Right lung (tissue), 5 donors: ENCODE data around the gene JAK1. TPM values are rescaled to one million over a fixed set of nuclear protein-coding genes. Genes with fewer than 3 reads are reported as not detected.

ENCODE experiments used
- DNase-seq, 2 donors: peaks; one replicate each; pipeline ENCODE4 v3.0.0-alpha.2; 2013
- polyA plus RNA-seq, 5 donors: library from polyadenylated mRNA; unstranded; fragments of 120-200 nt; gene quantifications; one replicate each; pipeline versions ENCODE4 v1.2.1 to v1.2.3, GENCODE V29; 2013; ENCODE audit warnings: inconsistent platforms in 1 of 5, low replicate concordance in 1 of 5; ENCODE audit not compliant: insufficient read length in 5 of 5, insufficient read depth in 1 of 5

Gene JAK1
- polyA plus RNA-seq, 5 donors, result 84.8 to 122 (median 108) TPM

- no peak for DNase-seq
Measured at GRCh38 chr1:64894438-64895196, 71.7 kb downstream of the JAK1 start.

- DNase-seq, result no peak
Measured at GRCh38 chr1:64893921-64894320, 72.4 kb downstream of the JAK1 start.

GRCh38 chr1:64892576-64893573 is 73.5 kb downstream of the JAK1 start:
- no peak for DNase-seq

GRCh38 chr1:64891448-64891825 is 74.9 kb downstream of the JAK1 start:
- DNase-seq, result peak; percentile 24 to 26

GRCh38 chr1:64890699-64891447 is 75.5 kb downstream of the JAK1 start:
- no peak for DNase-seq

GRCh38 chr1:64887689-64888217 is 78.6 kb downstream of the JAK1 start:
- no peak for DNase-seq

- DNase-seq, result no peak
Measured at GRCh38 chr1:64886877-64887276, 79.5 kb downstream of the JAK1 start.

GRCh38 chr1:64885648-64886047 is 80.7 kb downstream of the JAK1 start:
- no peak for DNase-seq

- no peak for DNase-seq
Measured at GRCh38 chr1:64884261-64885040, 81.9 kb downstream of the JAK1 start.

- DNase-seq, result no peak
Measured at GRCh38 chr1:64882574-64883255, 83.6 kb downstream of the JAK1 start.

GRCh38 chr1:64881281-64881680 is 85.1 kb downstream of the JAK1 start:
- no peak for DNase-seq

- no peak for DNase-seq
Measured at GRCh38 chr1:64880449-64880848, 85.9 kb downstream of the JAK1 start.

- no peak for DNase-seq
Measured at GRCh38 chr1:64878931-64879611, 87.3 kb downstream of the JAK1 start.

GRCh38 chr1:64878090-64878489 is 88.3 kb downstream of the JAK1 start:
- DNase-seq, result no peak

- DNase-seq, result no peak
Measured at GRCh38 chr1:64877598-64877997, 88.8 kb downstream of the JAK1 start.

- DNase-seq, result no peak
Measured at GRCh38 chr1:64877151-64877550, 89.2 kb downstream of the JAK1 start.

GRCh38 chr1:64875606-64876005 is 90.7 kb downstream of the JAK1 start:
- no peak for DNase-seq

GRCh38 chr1:64875101-64875500 is 91.2 kb downstream of the JAK1 start:
- DNase-seq, result no peak

- no peak for DNase-seq
Measured at GRCh38 chr1:64874666-64875065, 91.7 kb downstream of the JAK1 start.

- DNase-seq, result no peak
Measured at GRCh38 chr1:64873576-64873975, 92.8 kb downstream of the JAK1 start.
